ENCODE results near the gene ESRRG. TPM values are rescaled to one million over a fixed set of nuclear protein-coding genes. Genes with fewer than 3 reads are reported as not detected.

ESRRG gene
- total RNA-seq, 2 experiments from 2014 or later: not detected

GRCh38 chr1:216691710-216692109, 31.5 kb downstream of the ESRRG start:
- H3K27me3 Mint-ChIP-seq (ENCODE audit: low read depth): no peaks in the 10 kb centered on the region
- ATAC-seq (no peak), DNase-seq (no peak)
- POLR2A ChIA-PET: no interaction called here
- no peaks in the 10 kb centered on the region for H3K36me3 Mint-ChIP-seq (ENCODE audit: low read depth)
- H3K27ac Mint-ChIP-seq: no peak overlapping the region
- H3K4me3 Mint-ChIP-seq: no peak overlapping the region
- H3K9me3 Mint-ChIP-seq (ENCODE audit: insufficient read depth): no peaks in the 10 kb centered on the region
- CTCF ChIA-PET: no interaction called here
- no peaks in the 10 kb centered on the region for H3K4me1 Mint-ChIP-seq (ENCODE audit: low read depth)

- H3K9me3 Mint-ChIP-seq (ENCODE audit: insufficient read depth): no peaks in the 10 kb centered on the region
- POLR2A ChIA-PET: no interaction called here
- H3K4me3 Mint-ChIP-seq: no peak overlapping the region
- H3K27ac Mint-ChIP-seq: no peak overlapping the region
- CTCF ChIA-PET: no interaction called here
- no peak for ATAC-seq
- DNase-seq: no peak
- no peaks in the 10 kb centered on the region for H3K27me3 Mint-ChIP-seq (ENCODE audit: low read depth)
- no peaks in the 10 kb centered on the region for H3K36me3 Mint-ChIP-seq (ENCODE audit: low read depth)
- H3K4me1 Mint-ChIP-seq (ENCODE audit: low read depth): no peaks in the 10 kb centered on the region
Observed at GRCh38 chr1:216690603-216691002, 32.6 kb downstream of the ESRRG start.

GRCh38 chr1:216688127-216688657, 35.0 kb downstream of the ESRRG start:
- no peak for ATAC-seq
- Mint-ChIP-seq H3K9me3 (ENCODE audit: insufficient read depth) (no peaks in the 10 kb centered on the region), H3K4me1 (ENCODE audit: low read depth) (no peaks in the 10 kb centered on the region), H3K27me3 (ENCODE audit: low read depth) (no peaks in the 10 kb centered on the region), H3K27ac (no peak overlapping the region), H3K4me3 (no peak overlapping the region), H3K36me3 (ENCODE audit: low read depth) (no peaks in the 10 kb centered on the region)
- no peak for DNase-seq
- CTCF ChIA-PET: no interaction called here
- POLR2A ChIA-PET: no interaction called here

- ChIA-PET POLR2A (no interaction called here), CTCF (no interaction called here)
- H3K27me3 Mint-ChIP-seq (ENCODE audit: low read depth): no peaks in the 10 kb centered on the region
- H3K9me3 Mint-ChIP-seq (ENCODE audit: insufficient read depth): no peaks in the 10 kb centered on the region
- H3K36me3 Mint-ChIP-seq (ENCODE audit: low read depth): no peaks in the 10 kb centered on the region
- H3K4me1 Mint-ChIP-seq (ENCODE audit: low read depth): no peaks in the 10 kb centered on the region
- ATAC-seq (no peak), DNase-seq (no peak)
- H3K4me3 Mint-ChIP-seq: no peak overlapping the region
- H3K27ac Mint-ChIP-seq: no peak overlapping the region
Observed at GRCh38 chr1:216686860-216687766, 36.1 kb downstream of the ESRRG start.

- CTCF ChIA-PET: no interaction called here
- H3K9me3 Mint-ChIP-seq (ENCODE audit: insufficient read depth): no peaks in the 10 kb centered on the region
- POLR2A ChIA-PET: no interaction called here
Observed at GRCh38 chr1:216682752-216683151, 40.5 kb downstream of the ESRRG start.

GRCh38 chr1:216679108-216679507, 44.1 kb downstream of the ESRRG start:
- Mint-ChIP-seq H3K9me3 (ENCODE audit: insufficient read depth) (no peaks in the 10 kb centered on the region), H3K27me3 (ENCODE audit: low read depth) (no peaks in the 10 kb centered on the region), H3K4me3 (no peak overlapping the region), H3K36me3 (ENCODE audit: low read depth) (no peaks in the 10 kb centered on the region), H3K27ac (no peak overlapping the region), H3K4me1 (ENCODE audit: low read depth) (no peaks in the 10 kb centered on the region)
- ATAC-seq (no peak), DNase-seq (no peak)
- CTCF ChIA-PET: no interaction called here
- POLR2A ChIA-PET: no interaction called here

More at GRCh38 chr1:216682752-216683151, 40.5 kb downstream of the ESRRG start:
- DNase-seq (no peak), ATAC-seq (no peak)
- Mint-ChIP-seq H3K4me3 (no peak overlapping the region), H3K36me3 (ENCODE audit: low read depth) (no peaks in the 10 kb centered on the region), H3K27me3 (ENCODE audit: low read depth) (no peaks in the 10 kb centered on the region), H3K4me1 (ENCODE audit: low read depth) (no peaks in the 10 kb centered on the region), H3K27ac (no peak overlapping the region)

GRCh38 chr1:216670118-216670883, 52.9 kb downstream of the ESRRG start:
- Mint-ChIP-seq H3K4me3 (no peak overlapping the region), H3K9me3 (ENCODE audit: insufficient read depth) (no peaks in the 10 kb centered on the region), H3K4me1 (ENCODE audit: low read depth) (no peaks in the 10 kb centered on the region), H3K27ac (no peak overlapping the region), H3K36me3 (ENCODE audit: low read depth) (no peaks in the 10 kb centered on the region), H3K27me3 (ENCODE audit: low read depth) (no peaks in the 10 kb centered on the region)
- ChIA-PET POLR2A (no interaction called here), CTCF (no interaction called here)
- no peak for ATAC-seq
- DNase-seq: no peak

GRCh38 chr1:216666441-216666840, 56.8 kb downstream of the ESRRG start:
- POLR2A ChIA-PET: no interaction called here
- Mint-ChIP-seq H3K9me3 (ENCODE audit: insufficient read depth) (no peaks in the 10 kb centered on the region), H3K27ac (no peak overlapping the region), H3K36me3 (ENCODE audit: low read depth) (no peaks in the 10 kb centered on the region), H3K4me3 (no peak overlapping the region), H3K4me1 (ENCODE audit: low read depth) (no peaks in the 10 kb centered on the region), H3K27me3 (ENCODE audit: low read depth) (no peaks in the 10 kb centered on the region)
- no peak for DNase-seq
- ATAC-seq: no peak
- CTCF ChIA-PET: no interaction called here

GRCh38 chr1:216665856-216666255, 57.4 kb downstream of the ESRRG start:
- no peaks in the 10 kb centered on the region for H3K27me3 Mint-ChIP-seq (ENCODE audit: low read depth)
- no peak overlapping the region for H3K27ac Mint-ChIP-seq
- no peak overlapping the region for H3K4me3 Mint-ChIP-seq
- H3K36me3 Mint-ChIP-seq (ENCODE audit: low read depth): no peaks in the 10 kb centered on the region
- ChIA-PET POLR2A (no interaction called here), CTCF (no interaction called here)
- ATAC-seq (no peak), DNase-seq (no peak)
- H3K9me3 Mint-ChIP-seq (ENCODE audit: insufficient read depth): no peaks in the 10 kb centered on the region
- no peaks in the 10 kb centered on the region for H3K4me1 Mint-ChIP-seq (ENCODE audit: low read depth)

GRCh38 chr1:216665406-216665805, 57.8 kb downstream of the ESRRG start:
- no peak for DNase-seq
- no peak overlapping the region for H3K4me3 Mint-ChIP-seq
- no peak for ATAC-seq
- no peaks in the 10 kb centered on the region for H3K27me3 Mint-ChIP-seq (ENCODE audit: low read depth)
- CTCF ChIA-PET: no interaction called here
- no peaks in the 10 kb centered on the region for H3K9me3 Mint-ChIP-seq (ENCODE audit: insufficient read depth)
- H3K27ac Mint-ChIP-seq: no peak overlapping the region
- no peaks in the 10 kb centered on the region for H3K36me3 Mint-ChIP-seq (ENCODE audit: low read depth)
- POLR2A ChIA-PET: no interaction called here
- no peaks in the 10 kb centered on the region for H3K4me1 Mint-ChIP-seq (ENCODE audit: low read depth)

GRCh38 chr1:216662681-216663080, 60.5 kb downstream of the ESRRG start:
- no peak for ATAC-seq
- no peaks in the 10 kb centered on the region for H3K4me1 Mint-ChIP-seq (ENCODE audit: low read depth)
- no peak overlapping the region for H3K27ac Mint-ChIP-seq
- ChIA-PET POLR2A (no interaction called here), CTCF (no interaction called here)
- no peaks in the 10 kb centered on the region for H3K27me3 Mint-ChIP-seq (ENCODE audit: low read depth)
- no peaks in the 10 kb centered on the region for H3K9me3 Mint-ChIP-seq (ENCODE audit: insufficient read depth)
- H3K36me3 Mint-ChIP-seq (ENCODE audit: low read depth): no peaks in the 10 kb centered on the region
- DNase-seq: no peak
- H3K4me3 Mint-ChIP-seq: no peak overlapping the region

GRCh38 chr1:216660561-216660960, 62.7 kb downstream of the ESRRG start:
- ATAC-seq (no peak), DNase-seq (no peak)
- no peak overlapping the region for H3K4me3 Mint-ChIP-seq
- H3K9me3 Mint-ChIP-seq (ENCODE audit: insufficient read depth): peaks cover 3% of the 10 kb centered on the region
- H3K36me3 Mint-ChIP-seq (ENCODE audit: low read depth): no peaks in the 10 kb centered on the region
- no peaks in the 10 kb centered on the region for H3K27me3 Mint-ChIP-seq (ENCODE audit: low read depth)
- H3K4me1 Mint-ChIP-seq (ENCODE audit: low read depth): no peaks in the 10 kb centered on the region
- ChIA-PET POLR2A (no interaction called here), CTCF (no interaction called here)
- H3K27ac Mint-ChIP-seq: no peak overlapping the region

Data from activated CD8-positive, alpha-beta T cell treated with anti-CD3 and anti-CD28 coated beads, Interleukin-2, amount 10 ng/mL, durations not matched to agents 7 days and 5 days (primary cell).